MM.1S (cell line): ENCODE data around the gene OTOA.
"Not testable (repeated sequence)": the region's sequence is repeated elsewhere in the genome, so short reads cannot be mapped to it uniquely, and the experiment has no call there.

ENCODE experiments used
- EZH2 ChIP-seq: fragments of 300-600 bp; sonication (generic); optimal IDR thresholded peaks from 2 replicates; pipeline ENCODE3; 2017; ENCODE audit warnings: low read depth, mild to moderate bottlenecking, antibody characterized with exemption, low read length, mixed read lengths
- TF ChIP-seq, protein P1 (sequence below): fragments of 300-600 bp; sonication (generic); IDR thresholded peaks from 2 replicates; pipeline ENCODE4 v1.5.1; 2016; ENCODE audit warnings: antibody characterized with exemption, low read length, mixed read lengths

DNA sequence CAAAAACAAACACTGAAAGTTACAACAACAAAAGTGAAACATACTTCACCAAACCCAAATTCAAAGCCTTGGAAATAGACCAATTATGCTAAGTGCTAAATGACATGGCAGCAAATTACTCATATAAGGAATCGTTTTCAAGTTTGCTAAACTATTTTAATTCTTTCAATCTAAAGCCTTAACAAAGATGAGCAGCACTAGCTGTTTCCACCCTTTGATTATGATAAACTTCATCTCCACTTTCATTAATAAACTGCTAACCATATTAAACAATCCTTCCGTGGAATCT is 138.6 kb downstream of the OTOA start:
- TF ChIP-seq EZH2: not testable (repeated sequence)
- TF ChIP-seq, protein P1, sequence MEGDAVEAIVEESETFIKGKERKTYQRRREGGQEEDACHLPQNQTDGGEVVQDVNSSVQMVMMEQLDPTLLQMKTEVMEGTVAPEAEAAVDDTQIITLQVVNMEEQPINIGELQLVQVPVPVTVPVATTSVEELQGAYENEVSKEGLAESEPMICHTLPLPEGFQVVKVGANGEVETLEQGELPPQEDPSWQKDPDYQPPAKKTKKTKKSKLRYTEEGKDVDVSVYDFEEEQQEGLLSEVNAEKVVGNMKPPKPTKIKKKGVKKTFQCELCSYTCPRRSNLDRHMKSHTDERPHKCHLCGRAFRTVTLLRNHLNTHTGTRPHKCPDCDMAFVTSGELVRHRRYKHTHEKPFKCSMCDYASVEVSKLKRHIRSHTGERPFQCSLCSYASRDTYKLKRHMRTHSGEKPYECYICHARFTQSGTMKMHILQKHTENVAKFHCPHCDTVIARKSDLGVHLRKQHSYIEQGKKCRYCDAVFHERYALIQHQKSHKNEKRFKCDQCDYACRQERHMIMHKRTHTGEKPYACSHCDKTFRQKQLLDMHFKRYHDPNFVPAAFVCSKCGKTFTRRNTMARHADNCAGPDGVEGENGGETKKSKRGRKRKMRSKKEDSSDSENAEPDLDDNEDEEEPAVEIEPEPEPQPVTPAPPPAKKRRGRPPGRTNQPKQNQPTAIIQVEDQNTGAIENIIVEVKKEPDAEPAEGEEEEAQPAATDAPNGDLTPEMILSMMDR: not testable (repeated sequence)
